Measurements from ENCODE around the gene PNPLA6.

The PNPLA6 gene

DNA sequence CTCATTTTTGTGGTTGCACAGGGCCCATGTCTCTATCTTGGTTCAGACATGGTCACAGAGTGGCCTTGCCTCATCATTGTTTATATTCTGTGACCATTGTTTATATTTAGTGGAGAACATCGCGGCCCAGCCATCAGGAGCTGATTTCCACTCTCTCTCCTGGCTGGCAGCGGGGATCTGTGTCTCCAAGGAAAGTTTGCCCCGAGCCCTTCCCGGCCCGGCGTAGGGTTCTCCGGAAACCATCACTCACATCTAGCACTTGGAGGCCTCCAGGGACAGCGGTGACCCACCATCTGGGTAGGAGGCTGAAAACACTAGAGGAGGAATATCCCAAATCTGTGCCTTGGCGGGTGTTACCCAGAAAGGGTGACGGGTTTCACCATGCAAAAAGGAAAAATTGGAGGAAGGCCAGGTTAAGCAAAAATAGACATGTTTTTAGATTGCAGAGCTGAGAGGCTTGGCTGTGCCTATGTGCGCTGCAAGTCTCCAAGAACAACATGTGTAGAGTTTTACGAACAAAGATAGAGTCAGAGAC lies 20.3 kb upstream of the PNPLA6 start:
- no peak for DNase-seq (ENCODE audit: low read depth in 2 of 3, low spot score in 2 of 3)

DNA sequence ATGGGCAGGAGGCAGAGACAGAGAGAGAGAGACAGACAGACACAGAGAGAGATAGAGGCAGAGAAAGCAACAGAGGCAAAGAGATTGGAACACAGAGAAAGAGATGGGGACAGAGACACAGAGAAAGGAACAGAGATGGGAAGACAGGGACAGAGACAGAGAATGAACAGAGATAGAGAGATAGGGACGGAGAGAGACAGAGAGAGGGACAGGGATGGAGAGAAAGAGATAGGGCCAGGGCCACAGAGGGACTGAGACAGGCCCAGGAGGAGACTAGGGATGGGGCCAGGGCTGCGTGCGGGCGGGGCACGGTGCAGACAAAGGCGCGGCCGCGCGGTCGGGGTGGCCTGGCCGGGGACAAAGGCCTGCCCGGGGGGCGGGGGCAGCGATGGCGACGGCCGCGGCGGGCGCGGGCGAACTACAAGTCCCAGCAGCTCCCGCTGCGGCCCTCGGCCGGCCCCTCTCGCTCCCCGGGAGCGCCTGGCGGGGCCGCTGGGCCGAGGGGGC lies 19.8 kb upstream of the PNPLA6 start, which contains the start of gene ZNF358:
TSS of gene ZNF358 (plus strand) at position 459 of the 507 bp plus-strand sequence. CDS start 3,140 bp downstream, outside the sequence.
- no peak for DNase-seq (ENCODE audit: low read depth in 2 of 3, low spot score in 2 of 3)

DNA sequence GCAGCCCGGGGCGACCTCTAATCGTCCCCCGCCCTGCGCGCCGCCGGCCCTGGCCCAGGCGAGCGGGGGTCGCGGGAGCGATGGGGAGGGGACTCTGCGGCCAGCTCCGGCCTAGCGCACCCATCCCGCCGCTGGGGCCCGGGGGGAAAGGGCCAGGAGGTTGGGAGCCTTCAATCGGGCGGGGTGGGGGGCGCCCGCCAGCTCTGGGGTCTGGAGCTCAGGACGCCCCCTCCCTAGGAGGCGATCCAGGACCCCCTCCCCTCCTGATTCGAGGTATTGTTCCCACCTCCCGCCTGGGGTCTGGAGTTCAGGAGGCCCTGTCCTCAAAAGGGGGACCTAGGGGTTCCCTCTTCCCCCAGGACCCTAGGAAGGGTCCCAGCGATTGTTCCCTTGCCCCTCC lies 19.2 kb upstream of the PNPLA6 start:
- DNase-seq (ENCODE audit: low read depth in 2 of 3, low spot score in 2 of 3) = no peak

GRCh38 chr19:7516878-7517277 lies 18.6 kb upstream of the PNPLA6 start:
- no peak for DNase-seq (ENCODE audit: low read depth in 2 of 3, low spot score in 2 of 3)

GRCh38 chr19:7519361-7520130 lies 16.0 kb upstream of the PNPLA6 start:
- DNase-seq (ENCODE audit: low read depth in 2 of 3, low spot score in 2 of 3) = no peak

DNA sequence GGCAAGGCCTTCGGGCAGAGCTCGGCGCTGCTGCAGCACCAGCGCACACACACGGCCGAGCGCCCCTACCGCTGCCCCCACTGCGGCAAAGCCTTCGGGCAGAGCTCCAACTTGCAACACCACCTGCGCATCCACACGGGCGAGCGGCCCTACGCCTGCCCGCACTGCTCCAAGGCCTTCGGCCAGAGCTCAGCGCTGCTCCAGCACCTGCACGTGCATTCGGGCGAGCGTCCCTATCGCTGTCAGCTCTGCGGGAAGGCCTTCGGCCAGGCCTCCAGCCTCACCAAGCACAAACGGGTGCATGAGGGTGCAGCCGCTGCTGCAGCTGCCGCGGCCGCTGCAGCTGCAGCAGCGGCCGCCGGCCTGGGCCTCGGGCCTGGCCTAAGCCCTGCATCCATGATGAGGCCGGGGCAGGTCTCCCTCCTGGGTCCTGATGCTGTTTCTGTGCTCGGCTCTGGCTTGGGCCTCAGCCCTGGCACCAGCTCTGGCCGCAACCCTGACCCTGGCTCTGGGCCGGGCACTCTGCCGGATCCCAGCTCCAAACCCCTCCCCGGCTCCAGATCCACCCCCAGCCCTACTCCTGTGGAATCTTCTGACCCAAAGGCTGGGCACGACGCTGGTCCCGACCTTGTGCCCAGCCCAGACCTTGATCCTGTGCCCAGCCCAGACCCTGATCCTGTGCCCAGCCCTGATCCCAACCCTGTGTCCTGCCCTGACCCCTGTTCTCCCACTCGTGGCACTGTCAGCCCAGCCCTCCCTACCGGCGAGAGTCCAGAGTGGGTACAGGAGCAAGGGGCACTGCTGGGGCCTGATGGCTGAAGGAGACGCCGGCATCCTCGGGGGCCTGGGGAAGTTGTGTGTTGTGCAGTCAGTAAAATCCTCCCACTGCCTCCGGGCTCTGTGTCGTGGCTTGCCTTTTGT lies 15.1 kb upstream of the PNPLA6 start:
- no peak for DNase-seq (ENCODE audit: low read depth in 2 of 3, low spot score in 2 of 3)

DNA sequence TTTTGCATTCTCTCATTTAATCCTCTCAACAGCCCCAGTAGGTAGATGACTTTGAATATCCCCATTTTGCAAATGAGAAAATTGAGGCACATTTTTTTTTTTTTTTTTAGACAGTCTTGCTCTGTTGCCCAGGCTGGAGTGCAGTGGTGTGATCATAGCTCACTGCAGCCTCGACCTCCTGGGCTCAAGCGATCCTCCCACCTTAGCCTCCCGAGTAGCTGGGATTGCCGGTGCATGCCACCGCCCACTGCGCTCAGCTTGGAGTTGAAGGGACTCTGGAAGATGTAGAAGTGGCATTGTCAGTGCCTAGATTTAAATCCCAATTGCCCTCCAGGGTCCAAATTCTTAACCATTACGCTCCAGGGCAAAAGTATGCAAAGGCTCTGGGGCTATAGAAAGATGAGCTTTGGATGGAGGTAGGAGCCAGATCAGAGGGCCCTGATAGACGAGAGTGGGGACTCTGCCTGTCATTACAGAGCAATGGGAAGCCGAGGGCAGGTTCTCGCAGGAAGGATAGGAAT lies 13.9 kb upstream of the PNPLA6 start:
- no peak for DNase-seq (ENCODE audit: low read depth in 2 of 3, low spot score in 2 of 3)

GRCh38 chr19:7522072-7522922 lies 13.2 kb upstream of the PNPLA6 start, which contains the start of gene MCOLN1:
Gene MCOLN1, plus strand, starts transcription at chr19:7522624. Its CDS starts 127 bp downstream, at chr19:7522751.
- DNase-seq (ENCODE audit: low read depth in 2 of 3, low spot score in 2 of 3) = peak; percentile 98 to 100 (median 99)

GRCh38 chr19:7522923-7523667 lies 12.4 kb upstream of the PNPLA6 start:
- DNase-seq (ENCODE audit: low read depth in 2 of 3, low spot score in 2 of 3) = no peak

GRCh38 chr19:7524523-7524922 lies 11.0 kb upstream of the PNPLA6 start:
- DNase-seq (ENCODE audit: low read depth in 2 of 3, low spot score in 2 of 3) = no peak

- DNase-seq (ENCODE audit: low read depth in 2 of 3, low spot score in 2 of 3) = no peak
Observed at GRCh38 chr19:7524992-7525739, 10.4 kb upstream of the PNPLA6 start.

GRCh38 chr19:7526059-7526929 lies 9.2 kb upstream of the PNPLA6 start:
- DNase-seq (ENCODE audit: low read depth in 2 of 3, low spot score in 2 of 3) = no peak

- no peak for DNase-seq (ENCODE audit: low read depth in 2 of 3, low spot score in 2 of 3)
Observed at GRCh38 chr19:7527516-7528191, 7.9 kb upstream of the PNPLA6 start.

DNA sequence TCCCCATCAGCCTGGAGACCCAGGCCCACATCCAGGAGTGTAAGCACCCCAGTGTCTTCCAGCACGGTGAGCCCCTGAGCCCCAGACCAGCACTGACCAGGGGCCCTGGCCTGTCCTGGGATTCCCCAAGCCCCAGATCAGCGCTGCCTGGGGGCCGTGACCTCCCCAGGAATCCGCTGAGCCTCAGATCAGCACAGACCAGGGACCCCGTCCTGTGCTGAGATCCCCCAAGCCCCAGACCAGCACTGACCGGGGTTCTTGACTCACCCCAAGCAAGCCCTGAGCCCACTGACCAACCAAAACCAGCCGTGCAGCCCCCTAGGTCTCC lies 7.4 kb upstream of the PNPLA6 start:
- no peak for DNase-seq (ENCODE audit: low read depth in 2 of 3, low spot score in 2 of 3)

- no peak for DNase-seq (ENCODE audit: low read depth in 2 of 3, low spot score in 2 of 3)
Observed at GRCh38 chr19:7528522-7529245, 6.8 kb upstream of the PNPLA6 start.

- DNase-seq (ENCODE audit: low read depth in 2 of 3, low spot score in 2 of 3) = no peak
Observed at GRCh38 chr19:7529246-7529600, 6.3 kb upstream of the PNPLA6 start.

Measured in activated CD8-positive, alpha-beta memory T cell treated with anti-CD3 and anti-CD28 coated beads for 48 hours (primary cell).